Astrocyte (in vitro differentiated cells and primary cell): ENCODE results near the gene CRELD2. TPM values are rescaled to one million over a fixed set of nuclear protein-coding genes. Genes with fewer than 3 reads are reported as not detected.
"Not testable (repeated sequence)": the region's sequence is repeated elsewhere in the genome, so short reads cannot be mapped to it uniquely, and the experiment has no call there.

Experiments used
- DNase-seq: peaks from one replicate; pipeline ENCODE4 v3.0.0-alpha.2; 2010; ENCODE audit warnings: low read depth
- FAIRE-seq: peaks from 2 replicates; lab custom pipeline; 2011; peaks lifted over from hg19 to GRCh38; lab: Jason Lieb, UNC
- H2AFZ ChIP-seq: 2 replicates; pipeline ENCODE4 v1.6.0; 2012; ENCODE audit warnings: low read depth, low read length, inconsistent platforms
- H3K27ac ChIP-seq: 2 replicates; pipeline ENCODE4 v1.5.1; 2011; ENCODE audit warnings: low read depth, low read length, inconsistent platforms
- H3K27me3 ChIP-seq: 2 replicates; pipeline ENCODE4 v1.6.0; 2011; ENCODE audit warnings: low read length, inconsistent platforms; ENCODE audit not compliant: insufficient read depth
- H3K36me3 ChIP-seq: 2 replicates; pipeline ENCODE4 v1.5.1; 2011; ENCODE audit warnings: low read length, inconsistent platforms; ENCODE audit not compliant: insufficient read depth
- H3K4me1 ChIP-seq: 2 replicates; pipeline ENCODE4 v1.5.1; 2011; ENCODE audit warnings: low read length, inconsistent platforms; ENCODE audit not compliant: insufficient read depth
- H3K4me2 ChIP-seq: 2 replicates; pipeline ENCODE4 v1.6.0; 2012; ENCODE audit warnings: low read length, inconsistent platforms
- H3K4me3 ChIP-seq: 2 replicates; pipeline ENCODE4 v1.5.1; 2011; ENCODE audit warnings: low read depth, mild to moderate bottlenecking, low read length, inconsistent platforms; ENCODE audit not compliant: insufficient read depth
- H3K79me2 ChIP-seq: 2 replicates; pipeline ENCODE4 v1.6.0; 2012; ENCODE audit warnings: mild to moderate bottlenecking, low read length, inconsistent platforms; ENCODE audit not compliant: insufficient read depth
- H3K9ac ChIP-seq: 2 replicates; pipeline ENCODE4 v1.6.0; 2012; ENCODE audit warnings: mild to moderate bottlenecking, low read length, inconsistent platforms
- H3K9me3 ChIP-seq: 2 replicates; pipeline ENCODE4 v1.5.1; 2012; ENCODE audit warnings: low read depth, mild to moderate bottlenecking, low read length, inconsistent platforms; ENCODE audit not compliant: insufficient read depth
- H4K20me1 ChIP-seq: 2 replicates; pipeline ENCODE4 v1.6.0; 2012; ENCODE audit warnings: low read length, inconsistent platforms; ENCODE audit not compliant: insufficient read depth
- H3K27ac Mint-ChIP-seq: one replicate; pipeline ENCODE4 v1.8.0; 2021; ENCODE audit warnings: mild to moderate bottlenecking, mixed read lengths; ENCODE audit not compliant: unreplicated experiment
- H3K27me3 Mint-ChIP-seq: one replicate; pipeline ENCODE4 v1.8.0; 2021; ENCODE audit warnings: low read depth, mixed read lengths; ENCODE audit not compliant: unreplicated experiment
- H3K36me3 Mint-ChIP-seq: one replicate; pipeline ENCODE4 v1.8.0; 2021; ENCODE audit warnings: low read depth, mixed read lengths; ENCODE audit not compliant: unreplicated experiment
- H3K4me1 Mint-ChIP-seq: one replicate; pipeline ENCODE4 v1.8.0; 2021; ENCODE audit warnings: low read depth, mixed read lengths; ENCODE audit not compliant: unreplicated experiment
- H3K4me3 Mint-ChIP-seq: one replicate; pipeline ENCODE4 v1.8.0; 2021; ENCODE audit warnings: mild to moderate bottlenecking, moderate library complexity, mixed read lengths; ENCODE audit not compliant: unreplicated experiment
- H3K9me3 Mint-ChIP-seq: one replicate; pipeline ENCODE4 v1.8.0; 2021; ENCODE audit warnings: mild to moderate bottlenecking, mixed read lengths; ENCODE audit not compliant: unreplicated experiment
- CTCF ChIP-seq: IDR thresholded peaks from 2 replicates; pipeline ENCODE4 v1.5.1; 2011; ENCODE audit warnings: low read depth, mild to moderate bottlenecking, inconsistent platforms, low read length, moderate library complexity; ENCODE audit not compliant: insufficient read depth
- EZH2 ChIP-seq: IDR thresholded peaks from 2 replicates; pipeline ENCODE4 v1.6.1; 2012; ENCODE audit warnings: mild to moderate bottlenecking, low read length, inconsistent platforms; ENCODE audit not compliant: insufficient read depth
- total RNA-seq: library from RNA; stranded (reverse); gene quantifications from 2 replicates; pipeline ENCODE4 v1.2.1, GENCODE V29; 2021

The CRELD2 gene
- total RNA-seq, 1 donor from 2014 or later: 49.6 TPM

GRCh38 chr22:49943405-49943765, 25.0 kb downstream of the CRELD2 start:
- Histone ChIP-seq H3K27me3 (no peaks in the 10 kb centered on the region), H4K20me1 (no peaks in the 10 kb centered on the region), H3K79me2 (no peaks in the 10 kb centered on the region), H2AFZ (no peak overlapping the region), H3K4me3 (no peak overlapping the region), H3K4me2 (no peak overlapping the region), H3K27ac (no peak overlapping the region), H3K9ac (no peak overlapping the region), H3K36me3 (no peaks in the 10 kb centered on the region), H3K9me3 (no peaks in the 10 kb centered on the region), H3K4me1 (no peaks in the 10 kb centered on the region)
- FAIRE-seq: no peak
- no peak for DNase-seq
- H3K9me3 Mint-ChIP-seq: peaks cover 2% of the 10 kb centered on the region
- H3K4me3 Mint-ChIP-seq: no peak overlapping the region
- no peak overlapping the region for H3K27ac Mint-ChIP-seq
- peaks cover 6% of the 10 kb centered on the region for H3K27me3 Mint-ChIP-seq
- no peak for TF ChIP-seq EZH2
- TF ChIP-seq CTCF: no peak
- H3K36me3 Mint-ChIP-seq: no peaks in the 10 kb centered on the region
- peaks cover 2% of the 10 kb centered on the region for H3K4me1 Mint-ChIP-seq

- Histone ChIP-seq H3K79me2 (no peaks in the 10 kb centered on the region), H2AFZ (no peak overlapping the region), H3K9ac (no peak overlapping the region), H3K4me2 (no peak overlapping the region), H4K20me1 (no peaks in the 10 kb centered on the region), H3K4me1 (no peaks in the 10 kb centered on the region), H3K27ac (no peak overlapping the region), H3K36me3 (no peaks in the 10 kb centered on the region), H3K27me3 (no peaks in the 10 kb centered on the region), H3K4me3 (no peak overlapping the region), H3K9me3 (no peaks in the 10 kb centered on the region)
- DNase-seq: no peak
- no peaks in the 10 kb centered on the region for H3K36me3 Mint-ChIP-seq
- peaks cover 2% of the 10 kb centered on the region for H3K4me1 Mint-ChIP-seq
- no peak overlapping the region for H3K27ac Mint-ChIP-seq
- H3K4me3 Mint-ChIP-seq: no peak overlapping the region
- TF ChIP-seq CTCF (no peak), EZH2 (no peak)
- peaks cover 2% of the 10 kb centered on the region for H3K9me3 Mint-ChIP-seq
- H3K27me3 Mint-ChIP-seq: peaks cover 6% of the 10 kb centered on the region
- no peak for FAIRE-seq
Observed at GRCh38 chr22:49943771-49944398, 25.5 kb downstream of the CRELD2 start.

GRCh38 chr22:49944399-49944891, 26.0 kb downstream of the CRELD2 start:
- Histone ChIP-seq H3K27ac (no peak overlapping the region), H3K4me3 (no peak overlapping the region), H3K27me3 (no peaks in the 10 kb centered on the region), H2AFZ (no peak overlapping the region), H3K9ac (no peak overlapping the region), H3K4me1 (no peaks in the 10 kb centered on the region), H3K79me2 (no peaks in the 10 kb centered on the region), H3K4me2 (no peak overlapping the region), H3K9me3 (no peaks in the 10 kb centered on the region), H4K20me1 (no peaks in the 10 kb centered on the region), H3K36me3 (no peaks in the 10 kb centered on the region)
- peaks cover 6% of the 10 kb centered on the region for H3K27me3 Mint-ChIP-seq
- H3K27ac Mint-ChIP-seq: no peak overlapping the region
- TF ChIP-seq EZH2 (no peak), CTCF (no peak)
- H3K9me3 Mint-ChIP-seq: peaks cover under 1% of the 10 kb centered on the region
- DNase-seq (no peak), FAIRE-seq (no peak)
- no peaks in the 10 kb centered on the region for H3K36me3 Mint-ChIP-seq
- no peak overlapping the region for H3K4me3 Mint-ChIP-seq
- peaks cover 2% of the 10 kb centered on the region for H3K4me1 Mint-ChIP-seq

- not testable (repeated sequence) for H3K4me3 ChIP-seq, H3K27me3 Mint-ChIP-seq
Observed at GRCh38 chr22:49945042-49945794, 26.8 kb downstream of the CRELD2 start.

More at GRCh38 chr22:49945042-49945794, 26.8 kb downstream of the CRELD2 start:
- H4K20me1 ChIP-seq, H3K4me1 Mint-ChIP-seq, DNase-seq, H3K27ac Mint-ChIP-seq, H3K9ac ChIP-seq, H3K36me3 ChIP-seq, H3K9me3 ChIP-seq, H3K4me2 ChIP-seq, H3K9me3 Mint-ChIP-seq, H3K4me1 ChIP-seq, H2AFZ ChIP-seq, FAIRE-seq, H3K36me3 Mint-ChIP-seq, H3K27ac ChIP-seq, H3K27me3 ChIP-seq, H3K79me2 ChIP-seq, H3K4me3 Mint-ChIP-seq: not testable (repeated sequence)
